HepG2 (cell line): ENCODE measurements around the gene ACSL3. TPM values are rescaled to one million over a fixed set of nuclear protein-coding genes. Genes with fewer than 3 reads are reported as not detected.

Experiments used
- AHDC1 ChIP-seq: sonication (generic); formaldehyde crosslinking; IDR thresholded peaks from 2 replicates; pipeline ENCODE4 v1.5.1; 2020; ENCODE audit warnings: mild to moderate bottlenecking, missing genetic modification reagents, borderline replicate concordance
- ARNTL ChIP-seq: sonication (generic); formaldehyde crosslinking; IDR thresholded peaks from 2 replicates; pipeline ENCODE4 v1.4.0; 2020; ENCODE audit warnings: mild to moderate bottlenecking, missing genetic modification reagents
- HOXA9 ChIP-seq: sonication (generic); formaldehyde crosslinking; IDR thresholded peaks from 2 replicates; pipeline ENCODE4 v1.8.1; 2022; ENCODE audit warnings: missing genetic modification reagents, mild to moderate bottlenecking, moderate library complexity, borderline replicate concordance
- JUN ChIP-seq: sonication (generic); formaldehyde crosslinking; IDR thresholded peaks from 2 replicates; pipeline ENCODE4 v1.4.0; 2020; ENCODE audit warnings: mild to moderate bottlenecking, missing genetic modification reagents
- JUND ChIP-seq: sonication (generic); formaldehyde crosslinking; IDR thresholded peaks from 2 replicates; pipeline ENCODE4 v1.8.0; 2022; ENCODE audit warnings: mild to moderate bottlenecking, missing genetic modification reagents
- MAZ ChIP-seq, 2 experiments: sonication (generic) in 1 of 2; formaldehyde crosslinking in 1 of 2; IDR thresholded peaks; 2 replicates each; pipeline versions ENCODE4 v1.5.0 to v1.6.1; 2012 to 2020; ENCODE audit warnings: low read depth in 2 of 2, mild to moderate bottlenecking in 2 of 2, borderline replicate concordance in 1 of 2, improper control_type of control experiment in 1 of 2, low read length in 1 of 2, missing genetic modification reagents in 1 of 2, moderate library complexity in 1 of 2
- NFIC ChIP-seq: IDR thresholded peaks from 2 replicates; pipeline ENCODE4 v1.6.1; 2012; ENCODE audit warnings: mild to moderate bottlenecking, low read length, inconsistent platforms
- NR2F2 ChIP-seq: IDR thresholded peaks from 2 replicates; pipeline ENCODE4 v1.6.1; 2012; ENCODE audit warnings: low read depth, inconsistent platforms, borderline replicate concordance
- PHF21A ChIP-seq: sonication (generic); formaldehyde crosslinking; IDR thresholded peaks from 2 replicates; pipeline ENCODE4 v1.5.0; 2020; ENCODE audit warnings: mild to moderate bottlenecking, missing genetic modification reagents
- TBL1XR1 ChIP-seq: fragments of 150-350 bp; IDR thresholded peaks from 2 replicates; pipeline ENCODE4 v1.6.1; 2014; ENCODE audit warnings: borderline replicate concordance, low read length; ENCODE audit not compliant: partially characterized antibody
- ZBTB34 ChIP-seq: sonication (generic); formaldehyde crosslinking; IDR thresholded peaks from 2 replicates; pipeline ENCODE4 v1.8.0; 2022; ENCODE audit warnings: mild to moderate bottlenecking, missing genetic modification reagents
- ZEB1 ChIP-seq: IDR thresholded peaks from 2 replicates; pipeline ENCODE4 v1.6.1; 2012; ENCODE audit warnings: mild to moderate bottlenecking, low read depth, inconsistent platforms; ENCODE audit not compliant: insufficient replicate concordance
- ZNF503 ChIP-seq: sonication (generic); formaldehyde crosslinking; IDR thresholded peaks from 2 replicates; pipeline ENCODE4 v1.4.0; 2020; ENCODE audit warnings: missing genetic modification reagents
- ZNF563 ChIP-seq: sonication (generic); formaldehyde crosslinking; IDR thresholded peaks from 2 replicates; pipeline ENCODE4 v1.8.0; 2022; ENCODE audit warnings: mild to moderate bottlenecking, moderate library complexity, missing genetic modification reagents
- ZNF572 ChIP-seq: sonication (generic); formaldehyde crosslinking; IDR thresholded peaks from 2 replicates; pipeline ENCODE4 v1.5.1; 2020; ENCODE audit warnings: mild to moderate bottlenecking, missing genetic modification reagents
- ZNF710 ChIP-seq: sonication (generic); formaldehyde crosslinking; IDR thresholded peaks from 2 replicates; pipeline ENCODE4 v1.5.0; 2020; ENCODE audit warnings: mild to moderate bottlenecking, missing genetic modification reagents, borderline replicate concordance
- ZNF746 ChIP-seq: sonication (generic); formaldehyde crosslinking; IDR thresholded peaks from 2 replicates; pipeline ENCODE4 v1.8.0; 2022; ENCODE audit warnings: mild to moderate bottlenecking, missing genetic modification reagents
- ZNF792 ChIP-seq: IDR thresholded peaks from 2 replicates; pipeline ENCODE4 v1.6.1; 2016
- polyA plus RNA-seq, 8 experiments: library from polyadenylated mRNA; depleted of rRNA in 3 of 8; stranded (reverse) in 7 of 8; unstranded in 1 of 8; fragments of >200 nt; fragmentation: Illumina TruSeq in 4 of 8; extraction: Trizol in 4 of 8; gene quantifications; 2 replicates each; pipeline versions ENCODE4 v1.2.1 to v1.2.3, GENCODE V29; 2011 to 2016; ENCODE audit warnings: low read depth in 4 of 8, missing spikeins in 1 of 8, mixed read lengths in 1 of 8; ENCODE audit not compliant: insufficient read depth in 1 of 8
- total RNA-seq, 5 experiments: library from RNA; depleted of rRNA; stranded (reverse); fragments of >200 nt; fragmentation: Illumina TruSeq; extraction: Trizol; gene quantifications; 2 replicates each; pipeline ENCODE4 v1.2.3, GENCODE V29; 2016; ENCODE audit warnings: low read depth in 1 of 5

Gene ACSL3
- total and polyA plus RNA-seq, 2 of the 13 experiments (the other 11 are each of a cell fraction or from before 2014, with no cell fraction given), result 305 to 365 TPM

- TF ChIP-seq ZNF792 (CRISPR knock-in tag), result 0 out of 2 replicates have a peak, but pooled peaks have one; percentile 35
- TF ChIP-seq ZEB1, result peak; percentile 80
- TF ChIP-seq MAZ (IDR thresholded peaks at IDR 0.05; ENCODE audit: borderline replicate concordance, low read depth, low read length), result no peak
- no peak for TF ChIP-seq MAZ (CRISPR knock-in tag; IDR thresholded peaks at IDR 0.05; ENCODE audit: low read depth)
- TF ChIP-seq ZNF710, result peak; percentile 71
- TF ChIP-seq PHF21A (CRISPR knock-in tag), result peak; percentile 53
- TF ChIP-seq TBL1XR1, result peak; percentile 76
- TF ChIP-seq ZNF746 (CRISPR knock-in tag), result no peak
- peak; percentile 56; the same call in 1 of the 2 replicates for TF ChIP-seq JUND (CRISPR knock-in tag)
- peak; percentile 86; the same call in 1 of the 2 replicates for TF ChIP-seq NFIC
- no peak for TF ChIP-seq ZNF563 (CRISPR knock-in tag)
- peak; percentile 80 for TF ChIP-seq NR2F2
- peak; percentile 50; the same call in 1 of the 2 replicates for TF ChIP-seq ARNTL (CRISPR knock-in tag)
- TF ChIP-seq JUN, result 0 out of 2 replicates have a peak, but pooled peaks have one; percentile 41
- TF ChIP-seq ZBTB34, result 0 out of 2 replicates have a peak, but pooled peaks have one; percentile 33
- TF ChIP-seq AHDC1 (CRISPR knock-in tag), result peak; percentile 76; the same call in 1 of the 2 replicates
- TF ChIP-seq ZNF572 (CRISPR knock-in tag), result no peak
- peak; percentile 89 for TF ChIP-seq ZNF503 (CRISPR knock-in tag)
- TF ChIP-seq HOXA9 (CRISPR knock-in tag), result no peak
Observed at GRCh38 chr2:222842491-222843174, 18.2 kb upstream of the ACSL3 start (continued).
